Activated T-helper 9 cell treated with anti-CD3 and anti-CD28 coated beads, Interleukin-2, amount 50 U/mL, for 16 hours (primary cell): ENCODE data around the gene MYL10.

Experiments used
- DNase-seq: peaks from one replicate; pipeline ENCODE4 v3.0.0-alpha.2; 2020; ENCODE audit warnings: low read depth

MYL10 gene

GRCh38 chr7:101596898-101597297 lies 32.2 kb downstream of the MYL10 start:
- DNase-seq, result no peak

- DNase-seq, result no peak
Measured at GRCh38 chr7:101595766-101596537, 33.1 kb downstream of the MYL10 start.

- DNase-seq, result no peak
Measured at GRCh38 chr7:101595246-101595645, 33.9 kb downstream of the MYL10 start.

GRCh38 chr7:101594790-101595189 lies 34.3 kb downstream of the MYL10 start:
- no peak for DNase-seq

- no peak for DNase-seq
Measured at GRCh38 chr7:101593556-101593955, 35.5 kb downstream of the MYL10 start.

- DNase-seq, result no peak
Measured at GRCh38 chr7:101591504-101591903, 37.6 kb downstream of the MYL10 start.

- DNase-seq, result no peak
Measured at GRCh38 chr7:101590663-101591435, 38.2 kb downstream of the MYL10 start.

- DNase-seq, result no peak
Measured at GRCh38 chr7:101589976-101590662, 39.0 kb downstream of the MYL10 start.

GRCh38 chr7:101589052-101589451 lies 40.0 kb downstream of the MYL10 start:
- no peak for DNase-seq

- DNase-seq, result no peak
Measured at GRCh38 chr7:101588131-101588935, 40.8 kb downstream of the MYL10 start.

GRCh38 chr7:101586906-101587677 lies 42.0 kb downstream of the MYL10 start:
- no peak for DNase-seq

GRCh38 chr7:101586078-101586905 lies 42.8 kb downstream of the MYL10 start:
- no peak for DNase-seq

- no peak for DNase-seq
Measured at GRCh38 chr7:101582971-101583370, 46.1 kb downstream of the MYL10 start.

- no peak for DNase-seq
Measured at GRCh38 chr7:101581891-101582290, 47.2 kb downstream of the MYL10 start.

GRCh38 chr7:101580596-101580995 lies 48.5 kb downstream of the MYL10 start:
- no peak for DNase-seq

GRCh38 chr7:101578552-101578951 lies 50.5 kb downstream of the MYL10 start:
- DNase-seq, result no peak

GRCh38 chr7:101576998-101577397 lies 52.1 kb downstream of the MYL10 start:
- DNase-seq, result no peak

GRCh38 chr7:101575721-101576120 lies 53.4 kb downstream of the MYL10 start:
- no peak for DNase-seq

- DNase-seq, result no peak
Measured at GRCh38 chr7:101575168-101575567, 53.9 kb downstream of the MYL10 start.

GRCh38 chr7:101572156-101572555 lies 56.9 kb downstream of the MYL10 start:
- no peak for DNase-seq
